H1 (cell line): ENCODE results near the gene GRID1. TPM values are rescaled to one million over a fixed set of nuclear protein-coding genes. Genes with fewer than 3 reads are reported as not detected.

Experiments
- polyA plus RNA-seq, 7 experiments: library from polyadenylated mRNA; depleted of rRNA in 3 of 7; stranded (reverse) in 5 of 7; unstranded in 2 of 7; fragments of >200 nt in 5 of 7; fragments of 200-250 nt in 2 of 7; gene quantifications; 1 replicate in 5 of 7; 2 replicates in 1 of 7; 4 replicates in 1 of 7; pipeline versions ENCODE4 v1.2.1 to v1.2.3, GENCODE V29; 2011 to 2013; ENCODE audit warnings: missing spikeins in 2 of 7, mixed read lengths in 2 of 7
- total RNA-seq: library from RNA; stranded (reverse); fragmentation: NEBNext Ultra II Directional; extraction: Animal tissue kit (Norgen Biotek cat#: 25700); gene quantifications from 2 replicates; pipeline ENCODE4 v1.2.1, GENCODE V29; 2021
- TF ChIP-seq, protein P1 (sequence below), 3 experiments: IDR thresholded peaks; 1 replicate in 2 of 3; 2 replicates in 1 of 3; pipeline versions ENCODE4 v1.5.1 to v1.6.1; 2011; ENCODE audit warnings: low read length in 3 of 3, mild to moderate bottlenecking in 3 of 3, inconsistent platforms in 2 of 3, low read depth in 1 of 3, moderate library complexity in 1 of 3; ENCODE audit not compliant: insufficient read depth in 1 of 3; ENCODE audit errors: control extremely low read depth in 1 of 3

GRID1 gene
- total and polyA plus RNA-seq, 2 of the 8 experiments (the other 6 are each of a cell fraction or from before 2014, with no cell fraction given), result 0.22 to 0.30 TPM

DNA sequence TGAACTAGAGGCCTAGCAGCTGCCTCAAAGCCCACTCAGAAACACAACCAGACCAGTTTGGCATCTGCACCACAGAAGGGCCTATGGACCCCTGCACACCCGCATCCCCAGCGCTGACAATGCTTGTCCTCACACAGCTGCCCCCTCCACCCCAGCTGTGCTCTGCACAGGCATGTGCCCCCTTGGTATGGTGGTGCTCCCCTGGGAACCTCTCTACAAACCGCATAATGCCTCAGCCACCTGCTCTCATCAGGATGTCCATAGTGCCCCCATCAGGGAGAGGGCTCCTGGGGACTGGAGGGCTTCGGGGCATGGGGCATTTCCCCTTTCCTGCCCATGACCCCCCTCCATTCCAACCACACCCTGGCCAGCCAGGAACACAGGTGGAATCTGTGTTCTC, 347.5 kb downstream of the GRID1 start (continued):
- TF ChIP-seq, protein P1, sequence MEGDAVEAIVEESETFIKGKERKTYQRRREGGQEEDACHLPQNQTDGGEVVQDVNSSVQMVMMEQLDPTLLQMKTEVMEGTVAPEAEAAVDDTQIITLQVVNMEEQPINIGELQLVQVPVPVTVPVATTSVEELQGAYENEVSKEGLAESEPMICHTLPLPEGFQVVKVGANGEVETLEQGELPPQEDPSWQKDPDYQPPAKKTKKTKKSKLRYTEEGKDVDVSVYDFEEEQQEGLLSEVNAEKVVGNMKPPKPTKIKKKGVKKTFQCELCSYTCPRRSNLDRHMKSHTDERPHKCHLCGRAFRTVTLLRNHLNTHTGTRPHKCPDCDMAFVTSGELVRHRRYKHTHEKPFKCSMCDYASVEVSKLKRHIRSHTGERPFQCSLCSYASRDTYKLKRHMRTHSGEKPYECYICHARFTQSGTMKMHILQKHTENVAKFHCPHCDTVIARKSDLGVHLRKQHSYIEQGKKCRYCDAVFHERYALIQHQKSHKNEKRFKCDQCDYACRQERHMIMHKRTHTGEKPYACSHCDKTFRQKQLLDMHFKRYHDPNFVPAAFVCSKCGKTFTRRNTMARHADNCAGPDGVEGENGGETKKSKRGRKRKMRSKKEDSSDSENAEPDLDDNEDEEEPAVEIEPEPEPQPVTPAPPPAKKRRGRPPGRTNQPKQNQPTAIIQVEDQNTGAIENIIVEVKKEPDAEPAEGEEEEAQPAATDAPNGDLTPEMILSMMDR (IDR thresholded peaks at IDR 0.05; ENCODE audit: control extremely low read depth in 1 of 3, insufficient read depth in 1 of 3, low read depth in 1 of 3, low read length in 3 of 3), result no peak
